Measurements from ENCODE around the gene SWI5.

The SWI5 gene

GRCh38 chr9:128316421-128316820 lies 40.3 kb downstream of the SWI5 start:
- Histone ChIP-seq H3K36me3 (peaks cover 96% of the 10 kb centered on the region), H3K4me3 (no peak overlapping the region), H3K27ac (no peak overlapping the region), H3K4me1 (peaks cover 4% of the 10 kb centered on the region), H3K4me2 (no peak overlapping the region), H4K20me1 (no peaks in the 10 kb centered on the region), H3K9me3 (no peaks in the 10 kb centered on the region), H3K9ac (no peak overlapping the region), H3K27me3 (no peaks in the 10 kb centered on the region)
- no peak for TF ChIP-seq Cebpa-rat (IDR thresholded peaks at IDR 0.05)

GRCh38 chr9:128317629-128318028 lies 41.6 kb downstream of the SWI5 start:
- H3K9ac ChIP-seq, result no peak overlapping the region
- TF ChIP-seq Cebpa-rat (IDR thresholded peaks at IDR 0.05), result no peak
- H3K4me2 ChIP-seq, result no peak overlapping the region
- no peak overlapping the region for H3K27ac ChIP-seq
- H3K4me1 ChIP-seq, result peaks cover 10% of the 10 kb centered on the region
- no peaks in the 10 kb centered on the region for H4K20me1 ChIP-seq
- H3K9me3 ChIP-seq, result no peaks in the 10 kb centered on the region
- H3K36me3 ChIP-seq, result peaks cover 87% of the 10 kb centered on the region
- H3K4me3 ChIP-seq, result no peak overlapping the region
- H3K27me3 ChIP-seq, result no peaks in the 10 kb centered on the region

GRCh38 chr9:128321343-128321742 lies 45.3 kb downstream of the SWI5 start:
- peak overlapping the region; percentile 90 for H3K4me2 ChIP-seq
- no peaks in the 10 kb centered on the region for H3K9me3 ChIP-seq
- H3K4me1 ChIP-seq, result peaks cover 23% of the 10 kb centered on the region
- peaks cover 70% of the 10 kb centered on the region for H3K36me3 ChIP-seq
- TF ChIP-seq Cebpa-rat (IDR thresholded peaks at IDR 0.05), result no peak
- peak overlapping the region; percentile 87 for H3K9ac ChIP-seq
- H3K27ac ChIP-seq, result peak overlapping the region; percentile 92; the same call in 1 of the 2 replicates
- H4K20me1 ChIP-seq, result peaks cover 12% of the 10 kb centered on the region; the same call in 1 of the 2 replicates
- H3K4me3 ChIP-seq, result peak overlapping the region; percentile 86
- no peaks in the 10 kb centered on the region for H3K27me3 ChIP-seq

- Histone ChIP-seq H3K4me1 (peaks cover 23% of the 10 kb centered on the region), H3K36me3 (peaks cover 70% of the 10 kb centered on the region)
- no peak for TF ChIP-seq Cebpa-rat (IDR thresholded peaks at IDR 0.05)
Measured at GRCh38 chr9:128321879-128322403, 45.9 kb downstream of the SWI5 start.

GRCh38 chr9:128322404-128323211 lies 46.5 kb downstream of the SWI5 start, which contains the start of the genes COQ4 and TRUB2:
TSS of gene COQ4 (plus strand) at chr9:128322839. CDS start at chr9:128322859, 20 bp downstream.
TSS of gene TRUB2 (minus strand) at chr9:128322447. CDS start at chr9:128322408, 39 bp downstream.
- peak within 1 kb of the TSS; percentile 90 for H3K4me2 ChIP-seq
- peaks cover 24% of the 10 kb centered on the region for H3K4me1 ChIP-seq
- no peaks in the 10 kb centered on the region for H3K9me3 ChIP-seq
- peak within 1 kb of the TSS; percentile 92 for H3K27ac ChIP-seq
- peak within 1 kb of the TSS; percentile 87 for H3K9ac ChIP-seq
- peak within 1 kb of the TSS; percentile 86 for H3K4me3 ChIP-seq
- H3K27me3 ChIP-seq, result no peaks in the 10 kb centered on the region
- no peak for TF ChIP-seq Cebpa-rat (IDR thresholded peaks at IDR 0.05)
- H4K20me1 ChIP-seq, result peaks cover 12% of the 10 kb centered on the region; the same call in 1 of the 2 replicates
- peaks cover 70% of the 10 kb centered on the region for H3K36me3 ChIP-seq

More at GRCh38 chr9:128321879-128322403, 45.9 kb downstream of the SWI5 start:
- peak overlapping the region; percentile 86 for H3K4me3 ChIP-seq
- peaks cover 12% of the 10 kb centered on the region; the same call in 1 of the 2 replicates for H4K20me1 ChIP-seq
- no peaks in the 10 kb centered on the region for H3K9me3 ChIP-seq
- peak overlapping the region; percentile 90 for H3K4me2 ChIP-seq
- no peaks in the 10 kb centered on the region for H3K27me3 ChIP-seq
- H3K27ac ChIP-seq, result peak overlapping the region; percentile 92
- peak overlapping the region; percentile 87 for H3K9ac ChIP-seq

GRCh38 chr9:128323212-128323730 lies 47.2 kb downstream of the SWI5 start:
- H3K27me3 ChIP-seq, result no peaks in the 10 kb centered on the region
- H3K4me2 ChIP-seq, result peak overlapping the region; percentile 90
- peak overlapping the region; percentile 86 for H3K4me3 ChIP-seq
- no peaks in the 10 kb centered on the region for H3K9me3 ChIP-seq
- no peak for TF ChIP-seq Cebpa-rat (IDR thresholded peaks at IDR 0.05)
- H3K9ac ChIP-seq, result peak overlapping the region; percentile 87
- peaks cover 70% of the 10 kb centered on the region for H3K36me3 ChIP-seq
- peak overlapping the region; percentile 92 for H3K27ac ChIP-seq
- H3K4me1 ChIP-seq, result peaks cover 31% of the 10 kb centered on the region
- H4K20me1 ChIP-seq, result peaks cover 12% of the 10 kb centered on the region; the same call in 1 of the 2 replicates

GRCh38 chr9:128323791-128324190 lies 47.7 kb downstream of the SWI5 start:
- Histone ChIP-seq H3K9me3 (no peaks in the 10 kb centered on the region), H3K36me3 (peaks cover 70% of the 10 kb centered on the region), H3K27ac (peak overlapping the region; percentile 92; the same call in 1 of the 2 replicates), H3K27me3 (no peaks in the 10 kb centered on the region), H3K9ac (peak overlapping the region; percentile 87), H3K4me2 (peak overlapping the region; percentile 90), H3K4me3 (peak overlapping the region; percentile 86), H4K20me1 (peaks cover 12% of the 10 kb centered on the region; the same call in 1 of the 2 replicates), H3K4me1 (peaks cover 36% of the 10 kb centered on the region)
- peak; percentile 59 for TF ChIP-seq Cebpa-rat (IDR thresholded peaks at IDR 0.05)

- H3K36me3 ChIP-seq, result peaks cover 71% of the 10 kb centered on the region
- no peak for TF ChIP-seq Cebpa-rat (IDR thresholded peaks at IDR 0.05)
- no peaks in the 10 kb centered on the region for H3K27me3 ChIP-seq
- H3K9ac ChIP-seq, result peak overlapping the region; percentile 87; the same call in 1 of the 2 replicates
- H3K27ac ChIP-seq, result no peak overlapping the region
- H3K4me3 ChIP-seq, result no peak overlapping the region
- peaks cover 38% of the 10 kb centered on the region for H3K4me1 ChIP-seq
- H4K20me1 ChIP-seq, result peaks cover 12% of the 10 kb centered on the region; the same call in 1 of the 2 replicates
- peak overlapping the region; percentile 90 for H3K4me2 ChIP-seq
- no peaks in the 10 kb centered on the region for H3K9me3 ChIP-seq
Measured at GRCh38 chr9:128324401-128324800, 48.3 kb downstream of the SWI5 start.

GRCh38 chr9:128325629-128326028 lies 49.6 kb downstream of the SWI5 start:
- Histone ChIP-seq H3K27ac (no peak overlapping the region), H3K4me3 (no peak overlapping the region), H3K36me3 (peaks cover 63% of the 10 kb centered on the region), H3K9ac (no peak overlapping the region), H3K4me1 (peaks cover 38% of the 10 kb centered on the region), H4K20me1 (peaks cover 12% of the 10 kb centered on the region; the same call in 1 of the 2 replicates), H3K4me2 (no peak overlapping the region), H3K27me3 (no peaks in the 10 kb centered on the region), H3K9me3 (no peaks in the 10 kb centered on the region)
- no peak for TF ChIP-seq Cebpa-rat (IDR thresholded peaks at IDR 0.05)

Data from BLaER1 (cell line).